Activated CD8-positive, alpha-beta memory T cell treated with anti-CD3 and anti-CD28 coated beads, Interleukin-2, amount 10 ng/mL, durations not matched to agents 7 days and 5 days (primary cell): ENCODE measurements around the gene ZFAND2A. TPM values are rescaled to one million over a fixed set of nuclear protein-coding genes. Genes with fewer than 3 reads are reported as not detected.
"Not testable (repeated sequence)": the region's sequence is repeated elsewhere in the genome, so short reads cannot be mapped to it uniquely, and the experiment has no call there.

Source experiments
- ATAC-seq: fragments of 150-1000 bp; cut with Tn5 transposase; one replicate; pipeline ENCODE4 v1.10.0; 2021; ENCODE audit warnings: moderate library complexity
- CTCF ChIA-PET: fragments of 350-600 bp; sonication (Branson Sonifier 250); formaldehyde crosslinking; loops from one replicate; lab custom pipeline; 2021; ENCODE audit warnings: antibody characterized with exemption; lab: Charles Lee
- DNase-seq: peaks from one replicate; pipeline ENCODE4 v3.0.0-alpha.2; 2020
- H3K27ac Mint-ChIP-seq: one replicate; pipeline ENCODE4 v1.8.0; 2021; ENCODE audit warnings: mild to moderate bottlenecking, mixed read lengths
- H3K27me3 Mint-ChIP-seq: one replicate; pipeline ENCODE4 v1.8.0; 2021; ENCODE audit warnings: mixed read lengths
- H3K36me3 Mint-ChIP-seq: one replicate; pipeline ENCODE4 v1.8.0; 2021; ENCODE audit warnings: mild to moderate bottlenecking, mixed read lengths
- H3K4me1 Mint-ChIP-seq: one replicate; pipeline ENCODE4 v1.8.0; 2021; ENCODE audit warnings: mixed read lengths
- H3K4me3 Mint-ChIP-seq: one replicate; pipeline ENCODE4 v1.8.0; 2021; ENCODE audit warnings: mild to moderate bottlenecking, moderate library complexity, mixed read lengths
- H3K9me3 Mint-ChIP-seq: one replicate; pipeline ENCODE4 v1.8.0; 2022; ENCODE audit warnings: low read depth, mixed read lengths
- total RNA-seq, 2 experiments: library from RNA; stranded (reverse); gene quantifications; one replicate each; pipeline ENCODE4 v1.2.3, GENCODE V29; 2021

The ZFAND2A gene
- total RNA-seq = 10 to 100 TPM; 23.8 to 23.9 TPM

GRCh38 chr7:1159891-1160669 lies at the start of gene ZFAND2A:
Gene ZFAND2A (minus strand): TSS chr7:1160196. CDS start chr7:1158212, 1,984 bp downstream.
- DNase-seq (peak; percentile 99), ATAC-seq (peak; percentile 98)
- CTCF ChIA-PET = interaction anchor here (0.6 to 6.1 kb wide), 6 partner anchors 10 to 1000 kb away, joined by 3 to 44 read pairs (median 8); a partner anchor contains a TSS
- Mint-ChIP-seq H3K36me3 (peaks cover 16% of the 10 kb centered on the region), H3K9me3 (no peaks in the 10 kb centered on the region), H3K4me3 (peak within 1 kb of the TSS; percentile 86), H3K27me3 (no peaks in the 10 kb centered on the region), H3K27ac (peak within 1 kb of the TSS; percentile 86), H3K4me1 (peaks cover 27% of the 10 kb centered on the region)

- H3K9me3 Mint-ChIP-seq = no peaks in the 10 kb centered on the region
- H3K4me3 Mint-ChIP-seq = no peak overlapping the region
- ATAC-seq = no peak
- CTCF ChIA-PET = no interaction called here
- peaks cover 42% of the 10 kb centered on the region for H3K27me3 Mint-ChIP-seq
- H3K27ac Mint-ChIP-seq = no peak overlapping the region
- H3K36me3 Mint-ChIP-seq = no peaks in the 10 kb centered on the region
- DNase-seq = no peak
- no peaks in the 10 kb centered on the region for H3K4me1 Mint-ChIP-seq
These were observed 49.1 kb upstream of the ZFAND2A start for GRCh38 chr7:1209097-1209496.

- H3K9me3 Mint-ChIP-seq, DNase-seq, H3K27ac Mint-ChIP-seq, CTCF ChIA-PET, ATAC-seq, H3K36me3 Mint-ChIP-seq, H3K4me1 Mint-ChIP-seq, H3K4me3 Mint-ChIP-seq: not testable (repeated sequence)
- peaks cover 23% of the 10 kb centered on the region for H3K27me3 Mint-ChIP-seq
These were observed 45.7 kb upstream of the ZFAND2A start for GRCh38 chr7:1205742-1206141.

GRCh38 chr7:1204460-1205140 lies 44.6 kb upstream of the ZFAND2A start:
- DNase-seq (no peak), ATAC-seq (no peak)
- Mint-ChIP-seq H3K9me3 (no peaks in the 10 kb centered on the region), H3K27me3 (peaks cover 13% of the 10 kb centered on the region), H3K4me3 (no peak overlapping the region), H3K36me3 (no peaks in the 10 kb centered on the region), H3K27ac (no peak overlapping the region), H3K4me1 (no peaks in the 10 kb centered on the region)
- CTCF ChIA-PET = no interaction called here

GRCh38 chr7:1202914-1203313 lies 42.9 kb upstream of the ZFAND2A start:
- not testable (repeated sequence) for H3K27ac Mint-ChIP-seq, ATAC-seq, H3K36me3 Mint-ChIP-seq, H3K9me3 Mint-ChIP-seq, H3K4me1 Mint-ChIP-seq, H3K27me3 Mint-ChIP-seq, DNase-seq, H3K4me3 Mint-ChIP-seq
- CTCF ChIA-PET = interaction anchor here (0.7 to 1.1 kb wide), 3 partner anchors 9 to 19 kb away, joined by 3 to 4 read pairs (median 3); no protein-coding TSS in a partner anchor

GRCh38 chr7:1201916-1202315 lies 41.9 kb upstream of the ZFAND2A start:
- CTCF ChIA-PET = interaction anchor here (0.7 to 1.1 kb wide), 2 partner anchors 8 to 373 kb away, joined by 3 read pairs; no protein-coding TSS in a partner anchor
- DNase-seq = no peak
- H3K27me3 Mint-ChIP-seq = peaks cover 4% of the 10 kb centered on the region
- no peaks in the 10 kb centered on the region for H3K4me1 Mint-ChIP-seq
- no peaks in the 10 kb centered on the region for H3K36me3 Mint-ChIP-seq
- no peak overlapping the region for H3K4me3 Mint-ChIP-seq
- no peak for ATAC-seq
- H3K27ac Mint-ChIP-seq = no peak overlapping the region
- H3K9me3 Mint-ChIP-seq = no peaks in the 10 kb centered on the region

- Mint-ChIP-seq H3K27ac (no peak overlapping the region), H3K27me3 (peaks cover 4% of the 10 kb centered on the region), H3K4me1 (no peaks in the 10 kb centered on the region), H3K36me3 (no peaks in the 10 kb centered on the region), H3K9me3 (no peaks in the 10 kb centered on the region), H3K4me3 (no peak overlapping the region)
- no peak for ATAC-seq
- DNase-seq = no peak
- CTCF ChIA-PET = no interaction called here
These were observed 40.0 kb upstream of the ZFAND2A start for GRCh38 chr7:1200045-1200444.

GRCh38 chr7:1197997-1198625 lies 38.1 kb upstream of the ZFAND2A start:
- no peaks in the 10 kb centered on the region for H3K9me3 Mint-ChIP-seq
- ATAC-seq = no peak
- H3K36me3 Mint-ChIP-seq = no peaks in the 10 kb centered on the region
- DNase-seq = no peak
- H3K4me3 Mint-ChIP-seq = no peak overlapping the region
- peaks cover 4% of the 10 kb centered on the region for H3K4me1 Mint-ChIP-seq
- H3K27ac Mint-ChIP-seq = no peak overlapping the region
- CTCF ChIA-PET = interaction anchor here (1.2 kb wide), 1 partner anchor 15 kb away, joined by 3 read pairs; no protein-coding TSS in a partner anchor
- peaks cover 14% of the 10 kb centered on the region for H3K27me3 Mint-ChIP-seq

- peaks cover 14% of the 10 kb centered on the region for H3K27me3 Mint-ChIP-seq
- ATAC-seq (no peak), DNase-seq (no peak)
- H3K4me1 Mint-ChIP-seq = peaks cover 13% of the 10 kb centered on the region
- no peak overlapping the region for H3K27ac Mint-ChIP-seq
- no peak overlapping the region for H3K4me3 Mint-ChIP-seq
- no peaks in the 10 kb centered on the region for H3K9me3 Mint-ChIP-seq
- H3K36me3 Mint-ChIP-seq = peaks cover 4% of the 10 kb centered on the region
- CTCF ChIA-PET = no interaction called here
These were observed 37.0 kb upstream of the ZFAND2A start for GRCh38 chr7:1196950-1197349.

GRCh38 chr7:1196441-1196840 lies 36.4 kb upstream of the ZFAND2A start:
- H3K9me3 Mint-ChIP-seq, H3K4me3 Mint-ChIP-seq, H3K27ac Mint-ChIP-seq, CTCF ChIA-PET, ATAC-seq, DNase-seq, H3K36me3 Mint-ChIP-seq: not testable (repeated sequence)
- H3K4me1 Mint-ChIP-seq = peaks cover 19% of the 10 kb centered on the region
- H3K27me3 Mint-ChIP-seq = peaks cover 14% of the 10 kb centered on the region

- Mint-ChIP-seq H3K9me3 (no peaks in the 10 kb centered on the region), H3K36me3 (peaks cover 9% of the 10 kb centered on the region), H3K4me1 (peaks cover 22% of the 10 kb centered on the region), H3K27ac (no peak overlapping the region), H3K4me3 (no peak overlapping the region), H3K27me3 (peaks cover 20% of the 10 kb centered on the region)
- peak; percentile 66 for DNase-seq
- ATAC-seq = peak; percentile 69
- CTCF ChIA-PET = interaction anchor here (0.8 to 4.4 kb wide), 13 partner anchors 9 to 280 kb away, joined by 3 to 52 read pairs (median 7); no protein-coding TSS in a partner anchor
These were observed 33.8 kb upstream of the ZFAND2A start for GRCh38 chr7:1193593-1194424.

GRCh38 chr7:1192171-1192676 lies 32.2 kb upstream of the ZFAND2A start:
- peak overlapping the region; percentile 96 for H3K27ac Mint-ChIP-seq
- H3K36me3 Mint-ChIP-seq = peaks cover 9% of the 10 kb centered on the region
- ATAC-seq = peak; percentile 72
- H3K4me1 Mint-ChIP-seq = peaks cover 22% of the 10 kb centered on the region
- CTCF ChIA-PET = interaction anchor here (1.0 to 4.4 kb wide), 14 partner anchors 9 to 311 kb away, joined by 3 to 52 read pairs (median 4); partner anchors contain the start of gene COX19
- no peaks in the 10 kb centered on the region for H3K9me3 Mint-ChIP-seq
- H3K4me3 Mint-ChIP-seq = peak overlapping the region; percentile 82
- peaks cover 29% of the 10 kb centered on the region for H3K27me3 Mint-ChIP-seq
- peak; percentile 65 for DNase-seq
